SK-N-SH (cell line): ENCODE data around the gene FBN1.

Source experiments
- POLR2AphosphoS5 ChIP-seq: IDR thresholded peaks from 2 replicates; pipeline ENCODE4 v1.6.1; 2012; ENCODE audit warnings: low read depth, low read length
- RAD21 ChIP-seq: IDR thresholded peaks from 2 replicates; pipeline ENCODE4 v1.6.1; 2012; ENCODE audit warnings: mild to moderate bottlenecking, low read length
- TF ChIP-seq, protein P1 (sequence below): fragments of 200-600 bp; sonication (generic); IDR thresholded peaks from 2 replicates; pipeline ENCODE4 v1.6.1; 2017; ENCODE audit warnings: antibody characterized with exemption, mild to moderate bottlenecking, moderate library complexity
- TF ChIP-seq, protein P2 (sequence below): IDR thresholded peaks from 2 replicates; pipeline ENCODE4 v1.4.0; 2012; ENCODE audit warnings: low read depth

DNA sequence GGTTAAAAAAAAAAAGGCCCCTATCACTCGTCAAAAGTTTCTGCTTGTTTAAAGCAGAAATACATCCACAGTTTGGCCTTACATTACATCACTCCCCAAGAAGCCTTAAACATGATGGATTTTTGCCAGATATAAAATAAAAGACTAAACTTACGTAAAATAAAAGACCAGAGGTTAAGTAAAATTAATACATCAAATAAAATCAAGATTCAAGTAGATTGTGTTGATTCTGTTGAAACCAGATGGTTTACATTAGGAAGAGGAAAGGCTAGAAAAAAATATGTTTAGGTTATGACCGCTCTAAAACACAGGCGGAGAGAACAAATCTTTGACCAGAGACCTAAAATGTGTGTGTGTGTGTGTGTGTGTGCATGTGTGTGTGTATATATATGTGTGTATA lies 210.2 kb downstream of the FBN1 start:
- TF ChIP-seq RAD21, result no peak
- TF ChIP-seq, protein P1, sequence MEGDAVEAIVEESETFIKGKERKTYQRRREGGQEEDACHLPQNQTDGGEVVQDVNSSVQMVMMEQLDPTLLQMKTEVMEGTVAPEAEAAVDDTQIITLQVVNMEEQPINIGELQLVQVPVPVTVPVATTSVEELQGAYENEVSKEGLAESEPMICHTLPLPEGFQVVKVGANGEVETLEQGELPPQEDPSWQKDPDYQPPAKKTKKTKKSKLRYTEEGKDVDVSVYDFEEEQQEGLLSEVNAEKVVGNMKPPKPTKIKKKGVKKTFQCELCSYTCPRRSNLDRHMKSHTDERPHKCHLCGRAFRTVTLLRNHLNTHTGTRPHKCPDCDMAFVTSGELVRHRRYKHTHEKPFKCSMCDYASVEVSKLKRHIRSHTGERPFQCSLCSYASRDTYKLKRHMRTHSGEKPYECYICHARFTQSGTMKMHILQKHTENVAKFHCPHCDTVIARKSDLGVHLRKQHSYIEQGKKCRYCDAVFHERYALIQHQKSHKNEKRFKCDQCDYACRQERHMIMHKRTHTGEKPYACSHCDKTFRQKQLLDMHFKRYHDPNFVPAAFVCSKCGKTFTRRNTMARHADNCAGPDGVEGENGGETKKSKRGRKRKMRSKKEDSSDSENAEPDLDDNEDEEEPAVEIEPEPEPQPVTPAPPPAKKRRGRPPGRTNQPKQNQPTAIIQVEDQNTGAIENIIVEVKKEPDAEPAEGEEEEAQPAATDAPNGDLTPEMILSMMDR, result no peak
- TF ChIP-seq POLR2AphosphoS5, result no peak
- TF ChIP-seq, protein P2, sequence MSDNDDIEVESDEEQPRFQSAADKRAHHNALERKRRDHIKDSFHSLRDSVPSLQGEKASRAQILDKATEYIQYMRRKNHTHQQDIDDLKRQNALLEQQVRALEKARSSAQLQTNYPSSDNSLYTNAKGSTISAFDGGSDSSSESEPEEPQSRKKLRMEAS, result no peak
